ENCODE measurements around the gene DARS2.
"Not testable (repeated sequence)": the region's sequence is repeated elsewhere in the genome, so short reads cannot be mapped to it uniquely, and the experiment has no call there.

Gene DARS2

GRCh38 chr1:173865468-173866164 lies 41.1 kb downstream of the DARS2 start:
- Histone ChIP-seq H3K27me3 (ENCODE audit: low read depth) (no peaks in the 10 kb centered on the region), H3K36me3 (replicated peaks) (peaks cover 53% of the 10 kb centered on the region), H3K4me3 (peak overlapping the region; percentile 97), H3K4me1 (peaks cover 22% of the 10 kb centered on the region), H3K9me3 (no peaks in the 10 kb centered on the region)
- in situ Hi-C loops (cut with MboI; ENCODE audit: low sequenced_read_pairs): no loop called here
- no peak for DNase-seq (ENCODE audit: low spot score in 2 of 2)

DNA sequence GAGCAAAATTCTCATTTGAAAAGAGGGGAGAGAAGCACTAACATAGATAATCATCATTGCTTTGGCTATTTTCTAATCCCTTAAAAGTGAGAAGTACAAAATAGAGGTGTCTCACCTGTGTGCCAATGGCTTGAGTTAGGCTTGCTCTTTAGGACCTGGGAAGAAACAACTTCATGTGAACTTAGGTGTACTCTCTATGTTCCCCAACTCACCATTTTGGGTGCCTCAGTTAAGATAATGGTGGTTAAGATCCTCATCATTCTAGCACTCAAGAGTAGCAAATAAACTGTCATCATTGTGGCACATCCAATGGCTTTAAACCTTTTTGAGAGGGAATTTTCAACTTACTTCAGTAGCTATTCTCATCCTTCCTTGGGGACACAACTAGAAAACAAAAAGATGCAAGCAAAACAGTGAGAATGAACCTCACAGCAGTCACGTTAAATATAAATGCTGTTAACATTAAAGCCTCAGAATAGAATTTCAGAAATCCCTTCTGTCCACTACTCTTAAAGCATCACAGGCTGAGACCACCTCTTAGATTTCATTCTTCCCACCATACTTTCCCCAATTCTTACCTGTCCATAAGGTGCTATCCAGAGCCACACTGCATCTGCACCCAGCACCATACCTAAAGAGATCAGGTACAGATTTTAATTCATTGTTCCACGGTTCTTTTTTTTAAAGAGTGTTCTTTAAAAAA lies 42.1 kb downstream of the DARS2 start:
- Histone ChIP-seq H3K36me3 (replicated peaks) (peaks cover 53% of the 10 kb centered on the region), H3K9me3 (no peaks in the 10 kb centered on the region), H3K4me3 (peak overlapping the region; percentile 97), H3K4me1 (peaks cover 22% of the 10 kb centered on the region), H3K27me3 (ENCODE audit: low read depth) (no peaks in the 10 kb centered on the region)
- DNase-seq (ENCODE audit: low spot score in 2 of 2): no peak
- in situ Hi-C loops (cut with MboI; ENCODE audit: low sequenced_read_pairs): no loop called here

- no peaks in the 10 kb centered on the region for H3K9me3 ChIP-seq
- H3K36me3 ChIP-seq (replicated peaks): peaks cover 53% of the 10 kb centered on the region
- in situ Hi-C loops (cut with MboI; ENCODE audit: low sequenced_read_pairs): no loop called here
- peak overlapping the region; percentile 97 for H3K4me3 ChIP-seq
- peak in 1 of 2 experiments; percentile 52 for DNase-seq (ENCODE audit: low spot score in 2 of 2)
- no peaks in the 10 kb centered on the region for H3K27me3 ChIP-seq (ENCODE audit: low read depth)
- H3K4me1 ChIP-seq: peaks cover 22% of the 10 kb centered on the region
Measured at GRCh38 chr1:173867141-173867752, 42.8 kb downstream of the DARS2 start.

DNA sequence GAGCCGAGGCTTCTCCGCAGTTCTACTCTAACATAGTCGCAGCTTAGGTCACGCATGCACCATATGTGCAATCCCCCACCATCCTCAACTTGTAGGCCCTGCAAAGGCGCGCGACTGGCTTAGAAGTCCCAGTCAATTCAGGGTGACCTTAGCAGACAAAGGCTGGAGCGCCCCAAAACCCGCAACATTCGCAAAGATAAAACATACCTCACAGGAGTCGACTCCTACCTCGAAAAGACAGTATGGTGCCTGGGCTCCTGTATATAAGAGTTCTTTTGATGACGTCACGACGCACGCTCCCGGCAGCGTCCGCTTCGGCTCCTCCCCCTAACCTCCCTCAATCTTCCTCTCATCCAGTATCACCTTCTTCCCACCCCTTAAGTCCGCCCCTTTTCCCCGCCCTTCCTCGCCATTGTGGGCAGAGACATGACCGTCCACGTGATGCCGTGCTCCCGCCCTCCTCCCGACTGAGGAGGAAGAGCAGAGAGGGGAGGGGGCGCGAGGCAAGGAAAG lies 43.3 kb downstream of the DARS2 start, which contains the start of gene GAS5:
Gene GAS5 (minus strand): TSS at position 237 of the 513 bp plus-strand sequence.
- peak; percentile 99 to 100 for DNase-seq (ENCODE audit: low spot score in 2 of 2)
- Histone ChIP-seq H3K4me1 (peaks cover 22% of the 10 kb centered on the region), H3K4me3 (peak within 1 kb of the TSS; percentile 97), H3K36me3 (replicated peaks) (peaks cover 50% of the 10 kb centered on the region), H3K27me3 (ENCODE audit: low read depth) (no peaks in the 10 kb centered on the region), H3K9me3 (no peaks in the 10 kb centered on the region)
- in situ Hi-C loops (cut with MboI; ENCODE audit: low sequenced_read_pairs): no loop called here

DNA sequence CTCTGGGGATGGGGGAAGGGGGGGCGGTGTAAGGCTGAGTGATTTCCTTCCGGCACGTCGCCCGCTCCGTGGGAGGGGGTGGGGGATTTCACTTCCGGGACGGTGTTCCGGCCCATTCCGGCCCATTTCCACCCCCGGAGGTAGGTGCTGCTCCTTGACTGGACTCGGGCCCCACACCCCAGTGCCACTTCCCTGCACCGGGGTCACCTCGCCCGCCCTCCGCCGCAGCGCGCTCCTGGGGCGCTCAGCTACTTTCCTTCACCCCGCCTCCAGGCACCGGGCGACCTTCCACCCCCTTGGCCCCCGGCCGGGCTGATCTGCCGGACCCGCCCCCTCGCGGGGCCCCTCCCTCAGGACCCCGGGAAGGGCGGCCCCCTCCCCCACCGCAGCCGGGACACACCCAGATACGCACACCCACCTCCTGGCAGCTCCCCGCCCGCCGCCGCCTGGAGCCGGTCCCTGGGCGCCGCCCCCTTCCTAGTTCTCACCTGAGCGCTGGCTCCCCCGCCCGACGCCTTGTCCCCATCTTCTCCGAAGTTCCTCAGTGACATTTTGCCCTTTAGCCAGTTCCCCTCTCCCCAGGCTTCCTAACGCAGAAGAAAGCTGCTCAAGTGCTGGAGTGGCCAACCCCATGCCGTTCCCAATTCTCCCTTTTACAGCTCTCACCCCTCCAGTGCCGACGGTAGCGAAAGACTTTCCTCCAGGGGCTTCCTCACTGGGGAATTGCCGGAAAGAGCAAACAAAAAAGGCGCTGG lies 44.0 kb downstream of the DARS2 start, which contains the start of gene ZBTB37:
Gene ZBTB37 (plus strand): TSS at position 115 of the 755 bp plus-strand sequence. CDS start 1,846 bp downstream, outside the sequence.
- Histone ChIP-seq H3K4me3 (peak within 1 kb of the TSS; percentile 97), H3K9me3 (no peaks in the 10 kb centered on the region), H3K27me3 (ENCODE audit: low read depth) (no peaks in the 10 kb centered on the region), H3K36me3 (replicated peaks) (peaks cover 43% of the 10 kb centered on the region), H3K4me1 (peaks cover 18% of the 10 kb centered on the region)
- in situ Hi-C loops (cut with MboI; ENCODE audit: low sequenced_read_pairs): no loop called here
- DNase-seq (ENCODE audit: low spot score in 2 of 2): peak; percentile 82 to 97

- H3K27me3 ChIP-seq (ENCODE audit: low read depth): no peaks in the 10 kb centered on the region
- peaks cover 38% of the 10 kb centered on the region for H3K36me3 ChIP-seq (replicated peaks)
- in situ Hi-C loops (cut with MboI; ENCODE audit: low sequenced_read_pairs): no loop called here
- H3K4me3 ChIP-seq: peak overlapping the region; percentile 97
- H3K4me1 ChIP-seq: peaks cover 17% of the 10 kb centered on the region
- no peaks in the 10 kb centered on the region for H3K9me3 ChIP-seq
- DNase-seq (ENCODE audit: low spot score in 2 of 2): no peak
Measured at GRCh38 chr1:173869021-173869359, 44.5 kb downstream of the DARS2 start.

- no peak for DNase-seq (ENCODE audit: low spot score in 2 of 2)
- no peak overlapping the region for H3K4me3 ChIP-seq
- H3K9me3 ChIP-seq: no peaks in the 10 kb centered on the region
- in situ Hi-C loops (cut with MboI; ENCODE audit: low sequenced_read_pairs): no loop called here
- H3K27me3 ChIP-seq (ENCODE audit: low read depth): no peaks in the 10 kb centered on the region
- peaks cover 7% of the 10 kb centered on the region for H3K4me1 ChIP-seq
- H3K36me3 ChIP-seq (replicated peaks): peaks cover 30% of the 10 kb centered on the region
Measured at GRCh38 chr1:173870252-173871075, 46.0 kb downstream of the DARS2 start.

DNA sequence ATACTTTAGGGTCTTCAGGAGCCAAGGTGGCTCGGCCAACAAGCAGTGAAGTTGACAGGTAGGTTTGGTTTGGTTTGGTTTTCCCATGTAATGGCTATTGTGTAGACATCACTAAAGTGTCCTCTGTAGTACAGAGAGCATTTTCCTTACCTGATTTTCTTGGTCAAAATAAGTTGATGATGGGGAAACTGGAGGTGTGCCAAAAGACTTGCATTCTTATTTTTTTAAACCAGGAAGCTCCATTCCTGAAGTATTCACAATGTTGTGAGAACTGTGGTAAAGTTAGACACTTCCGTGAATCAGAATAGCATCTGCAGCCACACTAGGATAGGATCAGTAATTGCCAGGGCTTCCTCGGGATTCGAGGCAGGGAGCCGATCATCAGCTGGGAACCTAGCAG lies 46.6 kb downstream of the DARS2 start:
- H3K4me3 ChIP-seq: no peak overlapping the region
- peaks cover 4% of the 10 kb centered on the region for H3K4me1 ChIP-seq
- H3K27me3 ChIP-seq (ENCODE audit: low read depth): no peaks in the 10 kb centered on the region
- no peaks in the 10 kb centered on the region for H3K9me3 ChIP-seq
- DNase-seq (ENCODE audit: low spot score in 2 of 2): no peak
- in situ Hi-C loops (cut with MboI; ENCODE audit: low sequenced_read_pairs): no loop called here
- H3K36me3 ChIP-seq (replicated peaks): peaks cover 24% of the 10 kb centered on the region

DNA sequence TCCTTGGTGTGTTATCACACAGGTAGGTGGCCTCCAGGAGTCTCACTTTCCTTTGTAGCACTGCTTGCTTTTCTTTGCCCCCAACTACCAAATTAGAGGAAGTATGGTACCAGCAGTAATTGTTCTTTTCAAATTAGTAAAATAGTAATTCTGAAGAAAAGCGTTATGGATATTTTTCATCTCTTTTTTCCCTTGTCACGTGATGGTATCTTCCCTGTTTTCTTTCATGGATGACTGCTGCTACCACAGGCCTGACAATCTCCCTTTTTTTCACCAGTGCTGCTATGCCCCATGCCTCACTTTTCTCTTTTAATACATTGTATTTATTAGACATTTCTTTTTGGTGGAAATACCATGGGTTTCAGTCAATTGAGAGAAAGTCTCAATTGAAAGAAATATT lies 47.0 kb downstream of the DARS2 start:
- no peaks in the 10 kb centered on the region for H3K27me3 ChIP-seq (ENCODE audit: low read depth)

DNA sequence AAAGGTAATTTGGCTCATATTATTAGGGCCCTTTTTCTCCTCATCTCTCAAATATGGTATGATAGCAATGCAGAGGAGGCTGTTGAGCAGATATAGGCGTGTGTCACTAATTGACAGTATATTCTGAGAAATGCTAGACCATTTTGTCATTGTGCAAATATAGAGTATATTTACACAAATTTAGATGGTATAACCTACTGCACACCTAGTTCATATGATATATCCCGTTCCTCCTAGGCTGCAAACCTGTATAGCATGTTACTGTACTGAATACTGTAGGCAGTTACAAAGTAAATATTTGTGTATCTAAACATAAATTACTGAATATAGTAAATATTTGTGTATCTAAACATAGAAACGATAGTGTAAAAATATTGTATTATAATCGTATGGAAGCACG lies 52.3 kb downstream of the DARS2 start:
- H3K36me3 ChIP-seq (replicated peaks): peaks cover 7% of the 10 kb centered on the region
- DNase-seq (ENCODE audit: low spot score in 2 of 2): no peak
- H3K4me1 ChIP-seq: no peaks in the 10 kb centered on the region
- H3K9me3 ChIP-seq: no peaks in the 10 kb centered on the region
- in situ Hi-C loops (cut with MboI; ENCODE audit: low sequenced_read_pairs): no loop called here
- H3K4me3 ChIP-seq: no peak overlapping the region
- no peaks in the 10 kb centered on the region for H3K27me3 ChIP-seq (ENCODE audit: low read depth)

More for the DNA sequence above, 47.0 kb downstream of the DARS2 start:
- peaks cover 4% of the 10 kb centered on the region for H3K4me1 ChIP-seq
- H3K36me3 ChIP-seq (replicated peaks): peaks cover 20% of the 10 kb centered on the region
- H3K4me3 ChIP-seq: no peak overlapping the region
- no peaks in the 10 kb centered on the region for H3K9me3 ChIP-seq
- DNase-seq (ENCODE audit: low spot score in 2 of 2): no peak
- in situ Hi-C loops (cut with MboI; ENCODE audit: low sequenced_read_pairs): no loop called here

DNA sequence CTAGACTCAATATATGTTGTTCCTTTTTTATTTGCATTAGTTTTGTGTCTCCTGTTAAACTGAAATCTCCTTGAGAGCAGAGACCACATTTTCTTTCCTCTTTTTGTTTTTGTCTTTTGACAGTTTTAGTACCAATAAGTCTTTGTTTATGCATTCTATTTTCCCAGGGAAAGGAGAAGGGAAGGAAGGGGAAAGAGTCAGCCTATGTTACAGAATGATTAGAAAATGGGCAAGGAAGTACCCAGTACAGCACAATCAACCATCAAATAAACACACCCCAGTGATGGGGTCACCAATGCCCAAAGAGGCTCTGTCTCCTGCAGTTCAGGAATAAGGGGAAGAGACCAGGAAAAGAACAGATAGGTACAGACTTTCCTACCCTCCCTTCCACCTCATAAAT lies 53.8 kb downstream of the DARS2 start:
- Histone ChIP-seq H3K4me3 (no peak overlapping the region), H3K4me1 (no peaks in the 10 kb centered on the region), H3K27me3 (ENCODE audit: low read depth) (no peaks in the 10 kb centered on the region), H3K36me3 (replicated peaks) (peaks cover 7% of the 10 kb centered on the region), H3K9me3 (no peaks in the 10 kb centered on the region)
- in situ Hi-C loops (cut with MboI; ENCODE audit: low sequenced_read_pairs): no loop called here
- DNase-seq (ENCODE audit: low spot score in 2 of 2): no peak

DNA sequence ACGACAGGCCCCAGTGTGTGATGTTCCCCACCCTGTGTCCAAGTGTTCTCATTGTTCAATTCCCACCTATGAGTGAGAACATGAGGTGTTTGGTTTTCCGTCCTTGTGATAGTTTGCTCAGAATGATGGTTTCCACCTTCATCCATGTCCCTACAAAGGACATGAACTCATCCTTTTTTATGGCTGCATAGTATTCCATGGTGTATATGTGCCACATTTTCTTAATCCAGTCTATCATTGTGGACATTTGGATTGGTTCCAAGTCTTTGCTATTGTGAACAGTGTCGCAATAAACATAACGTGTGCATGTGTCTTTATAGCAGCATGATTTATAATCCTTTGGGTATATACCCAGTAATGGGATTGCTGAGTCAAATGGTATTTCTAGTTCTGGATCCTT lies 56.6 kb downstream of the DARS2 start:
- DNase-seq (ENCODE audit: low spot score in 2 of 2); H3K9me3 ChIP-seq; in situ Hi-C loops (cut with MboI; ENCODE audit: low sequenced_read_pairs); H3K27me3 ChIP-seq (ENCODE audit: low read depth); H3K4me3 ChIP-seq; H3K4me1 ChIP-seq; H3K36me3 ChIP-seq (replicated peaks): not testable (repeated sequence)

DNA sequence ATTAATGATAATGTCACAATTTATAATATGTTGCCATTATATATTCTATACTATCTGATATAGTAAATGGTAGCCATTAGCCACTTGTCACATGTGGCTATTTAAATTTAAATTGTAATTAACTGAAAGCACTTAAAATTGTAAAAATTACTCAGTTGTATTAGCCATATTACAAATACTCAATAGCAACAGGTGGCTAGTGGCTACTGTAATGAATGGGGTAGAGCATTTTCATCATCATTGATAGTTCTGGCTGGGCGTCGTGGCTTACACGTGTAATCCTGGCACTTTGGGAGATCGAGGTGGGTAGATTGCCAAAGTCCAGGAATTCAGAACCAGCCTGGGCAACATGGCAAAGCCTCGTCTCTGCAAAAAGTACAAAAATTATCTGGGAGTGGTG lies 60.2 kb downstream of the DARS2 start:
- H3K27me3 ChIP-seq (ENCODE audit: low read depth): no peaks in the 10 kb centered on the region
- H3K4me3 ChIP-seq: no peak overlapping the region
- H3K36me3 ChIP-seq (replicated peaks): peaks cover 8% of the 10 kb centered on the region; the same call in 1 of the 2 replicates
- in situ Hi-C loops (cut with MboI; ENCODE audit: low sequenced_read_pairs): no loop called here
- H3K9me3 ChIP-seq: no peaks in the 10 kb centered on the region
- no peak for DNase-seq (ENCODE audit: low spot score in 2 of 2)
- H3K4me1 ChIP-seq: peaks cover 4% of the 10 kb centered on the region; the same call in 1 of the 2 replicates

Measured in HAP-1 (cell line).